HepG2 (cell line): ENCODE results near the gene PNKP. TPM values are rescaled to one million over a fixed set of nuclear protein-coding genes. Genes with fewer than 3 reads are reported as not detected.

ENCODE experiments used
- ARNT2 ChIP-seq: sonication (generic); formaldehyde crosslinking; IDR thresholded peaks from 2 replicates; pipeline ENCODE4 v1.8.0; 2022; ENCODE audit warnings: mild to moderate bottlenecking, low read depth, missing genetic modification reagents, moderate library complexity
- BRCA1 ChIP-seq: sonication (generic); formaldehyde crosslinking; IDR thresholded peaks from 2 replicates; pipeline ENCODE4 v1.4.0; 2020; ENCODE audit warnings: missing genetic modification reagents
- CSRNP1 ChIP-seq: sonication (generic); formaldehyde crosslinking; IDR thresholded peaks from 2 replicates; pipeline ENCODE4 v1.8.1; 2023; ENCODE audit warnings: mild to moderate bottlenecking, missing genetic modification reagents
- FOXA1 ChIP-seq, 2 experiments: fragments of 450-650 bp in 1 of 2; sonication (generic) in 1 of 2; formaldehyde crosslinking in 1 of 2; IDR thresholded peaks; 2 replicates each; pipeline versions ENCODE4 v1.4.0 to v1.6.1; 2016 to 2020; ENCODE audit warnings: missing genetic modification reagents in 1 of 2
- FOXA3 ChIP-seq: IDR thresholded peaks from 2 replicates; pipeline ENCODE4 v1.6.1; 2016; ENCODE audit warnings: missing genetic modification reagents, missing compliant biosample characterization
- HCFC1 ChIP-seq: fragments of 150-350 bp; IDR thresholded peaks from 2 replicates; pipeline ENCODE4 v1.6.1; 2014; ENCODE audit warnings: low read depth, low read length
- HNRNPL ChIP-seq: fragments of 200-400 bp; formaldehyde crosslinking; IDR thresholded peaks from 2 replicates; pipeline ENCODE4 v1.6.1; 2017; ENCODE audit warnings: mild to moderate bottlenecking, low read depth, low read length
- KAT8 ChIP-seq: IDR thresholded peaks from 2 replicates; pipeline ENCODE4 v1.6.1; 2016; ENCODE audit warnings: missing genetic modification reagents, missing compliant biosample characterization
- KMT2B ChIP-seq: IDR thresholded peaks from 2 replicates; pipeline ENCODE4 v1.6.1; 2016; ENCODE audit warnings: missing genetic modification reagents, missing compliant biosample characterization
- NAIF1 ChIP-seq: sonication (generic); formaldehyde crosslinking; IDR thresholded peaks from 2 replicates; pipeline ENCODE4 v1.5.0; 2020; ENCODE audit warnings: mild to moderate bottlenecking, missing genetic modification reagents, borderline replicate concordance
- SIN3A ChIP-seq: IDR thresholded peaks from 2 replicates; pipeline ENCODE4 v1.6.1; 2011; ENCODE audit warnings: low read depth, mild to moderate bottlenecking, control low read depth, low read length, borderline replicate concordance
- TFDP1 ChIP-seq: IDR thresholded peaks from 2 replicates; pipeline ENCODE4 v1.6.1; 2016; ENCODE audit warnings: missing compliant biosample characterization, missing genetic modification reagents, borderline replicate concordance
- ZHX1 ChIP-seq: sonication (generic); formaldehyde crosslinking; IDR thresholded peaks from 2 replicates; pipeline ENCODE4 v1.8.1; 2022; ENCODE audit warnings: low read depth, mild to moderate bottlenecking, missing genetic modification reagents
- ZNF30 ChIP-seq: sonication (generic); formaldehyde crosslinking; IDR thresholded peaks from 2 replicates; pipeline ENCODE4 v1.5.0; 2020; ENCODE audit warnings: mild to moderate bottlenecking, missing genetic modification reagents
- ZNF367 ChIP-seq: sonication (generic); formaldehyde crosslinking; IDR thresholded peaks from 2 replicates; pipeline ENCODE4 v1.4.0; 2020; ENCODE audit warnings: missing genetic modification reagents, borderline replicate concordance
- ZNF574 ChIP-seq: sonication (generic); formaldehyde crosslinking; IDR thresholded peaks from 2 replicates; pipeline ENCODE4 v1.4.0; 2020; ENCODE audit warnings: missing genetic modification reagents
- ZNF746 ChIP-seq: sonication (generic); formaldehyde crosslinking; IDR thresholded peaks from 2 replicates; pipeline ENCODE4 v1.8.0; 2022; ENCODE audit warnings: mild to moderate bottlenecking, missing genetic modification reagents
- ZNF761 ChIP-seq: sonication (generic); formaldehyde crosslinking; conservative IDR thresholded peaks from 2 replicates; pipeline ENCODE4 v1.4.0; 2020; ENCODE audit warnings: mild to moderate bottlenecking, missing genetic modification reagents
- ZNF772 ChIP-seq: sonication (generic); formaldehyde crosslinking; IDR thresholded peaks from 2 replicates; pipeline ENCODE4 v1.5.0; 2020; ENCODE audit warnings: mild to moderate bottlenecking, missing genetic modification reagents
- ZSCAN12 ChIP-seq: sonication (generic); formaldehyde crosslinking; IDR thresholded peaks from 2 replicates; pipeline ENCODE4 v1.9.0; 2021; ENCODE audit warnings: mild to moderate bottlenecking, missing genetic modification reagents
- ZSCAN21 ChIP-seq: sonication (generic); formaldehyde crosslinking; IDR thresholded peaks from 2 replicates; pipeline ENCODE4 v1.8.0; 2022; ENCODE audit warnings: mild to moderate bottlenecking, missing genetic modification reagents, moderate library complexity, borderline replicate concordance
- polyA plus RNA-seq, 8 experiments: library from polyadenylated mRNA; depleted of rRNA in 3 of 8; stranded (reverse) in 7 of 8; unstranded in 1 of 8; fragments of >200 nt; fragmentation: Illumina TruSeq in 4 of 8; extraction: Trizol in 4 of 8; gene quantifications; 2 replicates each; pipeline versions ENCODE4 v1.2.1 to v1.2.3, GENCODE V29; 2011 to 2016; ENCODE audit warnings: low read depth in 4 of 8, missing spikeins in 1 of 8, mixed read lengths in 1 of 8; ENCODE audit not compliant: insufficient read depth in 1 of 8
- total RNA-seq, 5 experiments: library from RNA; depleted of rRNA; stranded (reverse); fragments of >200 nt; fragmentation: Illumina TruSeq; extraction: Trizol; gene quantifications; 2 replicates each; pipeline ENCODE4 v1.2.3, GENCODE V29; 2016; ENCODE audit warnings: low read depth in 1 of 5

PNKP gene
- total and polyA plus RNA-seq, 2 of the 13 experiments (the other 11 are each of a cell fraction or from before 2014, with no cell fraction given) = 12.7 to 27.1 TPM

- peak; percentile 58; the same call in 1 of the 2 replicates for TF ChIP-seq TFDP1 (CRISPR knock-in tag)
- TF ChIP-seq ZNF761 = no peak
- peak; percentile 85 for TF ChIP-seq KAT8 (CRISPR knock-in tag)
- 0 out of 2 replicates have a peak, but pooled peaks have one; percentile 5 for TF ChIP-seq ZSCAN12 (CRISPR knock-in tag)
- TF ChIP-seq ZNF367 (CRISPR knock-in tag) = no peak
- peak; percentile 91 for TF ChIP-seq FOXA3 (CRISPR knock-in tag)
- TF ChIP-seq ZNF30 = no peak
- no peak for TF ChIP-seq FOXA1 (IDR thresholded peaks at IDR 0.05)
- peak; percentile 94 for TF ChIP-seq FOXA1 (CRISPR knock-in tag; IDR thresholded peaks at IDR 0.05)
- no peak for TF ChIP-seq HNRNPL
- 0 out of 2 replicates have a peak, but pooled peaks have one; percentile 67 for TF ChIP-seq BRCA1
- TF ChIP-seq ZNF574 (CRISPR knock-in tag) = peak; percentile 66
- TF ChIP-seq HCFC1 = peak; percentile 59
- no peak for TF ChIP-seq ZSCAN21 (CRISPR knock-in tag)
- peak; percentile 73 for TF ChIP-seq ARNT2 (CRISPR knock-in tag)
- peak; percentile 99 for TF ChIP-seq ZHX1 (CRISPR knock-in tag)
- TF ChIP-seq SIN3A = no peak; the same call in 1 of the 2 replicates
- peak; percentile 65 for TF ChIP-seq KMT2B (CRISPR knock-in tag)
- TF ChIP-seq ZNF746 = no peak
- no peak for TF ChIP-seq CSRNP1 (CRISPR knock-in tag)
- TF ChIP-seq ZNF772 (CRISPR knock-in tag) = peak; percentile 58
- no peak for TF ChIP-seq NAIF1
Measured at GRCh38 chr19:49877020-49877878, 9.9 kb upstream of the PNKP start, which contains the start of the genes AKT1S1 and TBC1D17 (continued).
